ENCODE data around the gene ADH7. TPM values are rescaled to one million over a fixed set of nuclear protein-coding genes. Genes with fewer than 3 reads are reported as not detected.

ADH7 gene
- total and polyA plus RNA-seq, 9 donors, result not detected

DNA sequence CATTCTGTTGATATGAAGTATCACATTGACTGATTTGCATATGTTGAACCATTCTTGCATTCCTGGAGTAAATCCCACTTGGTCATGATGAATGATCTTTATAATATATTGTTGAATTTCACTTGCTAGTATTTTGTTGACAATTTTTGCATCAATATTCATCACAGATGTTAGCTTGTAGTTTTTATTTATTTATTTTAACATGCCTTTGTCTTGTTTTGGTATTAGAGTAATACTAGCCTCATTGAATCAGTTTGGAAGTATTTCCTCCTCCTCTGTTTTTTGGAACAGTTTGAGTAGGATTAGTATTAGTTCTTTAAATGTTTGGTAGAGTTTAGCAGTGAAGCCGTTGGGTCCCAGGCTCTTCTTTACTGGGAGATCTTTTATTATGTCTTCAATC lies 68.7 kb downstream of the ADH7 start:
- H3K27ac ChIP-seq, result no peak overlapping the region
- intact Hi-C loops (cut with DNase I), result no loop called here
- no peak for TF ChIP-seq POLR2A (IDR thresholded peaks at IDR 0.05)
- no peak for TF ChIP-seq EP300 (IDR thresholded peaks at IDR 0.05)
- TF ChIP-seq, protein P1, sequence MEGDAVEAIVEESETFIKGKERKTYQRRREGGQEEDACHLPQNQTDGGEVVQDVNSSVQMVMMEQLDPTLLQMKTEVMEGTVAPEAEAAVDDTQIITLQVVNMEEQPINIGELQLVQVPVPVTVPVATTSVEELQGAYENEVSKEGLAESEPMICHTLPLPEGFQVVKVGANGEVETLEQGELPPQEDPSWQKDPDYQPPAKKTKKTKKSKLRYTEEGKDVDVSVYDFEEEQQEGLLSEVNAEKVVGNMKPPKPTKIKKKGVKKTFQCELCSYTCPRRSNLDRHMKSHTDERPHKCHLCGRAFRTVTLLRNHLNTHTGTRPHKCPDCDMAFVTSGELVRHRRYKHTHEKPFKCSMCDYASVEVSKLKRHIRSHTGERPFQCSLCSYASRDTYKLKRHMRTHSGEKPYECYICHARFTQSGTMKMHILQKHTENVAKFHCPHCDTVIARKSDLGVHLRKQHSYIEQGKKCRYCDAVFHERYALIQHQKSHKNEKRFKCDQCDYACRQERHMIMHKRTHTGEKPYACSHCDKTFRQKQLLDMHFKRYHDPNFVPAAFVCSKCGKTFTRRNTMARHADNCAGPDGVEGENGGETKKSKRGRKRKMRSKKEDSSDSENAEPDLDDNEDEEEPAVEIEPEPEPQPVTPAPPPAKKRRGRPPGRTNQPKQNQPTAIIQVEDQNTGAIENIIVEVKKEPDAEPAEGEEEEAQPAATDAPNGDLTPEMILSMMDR (IDR thresholded peaks at IDR 0.05), result no peak
- H3K36me3 ChIP-seq, result no peaks in the 10 kb centered on the region
- H3K4me1 ChIP-seq (ENCODE audit: insufficient read depth), result peaks cover 1% of the 10 kb centered on the region
- no peak overlapping the region for H3K4me3 ChIP-seq
- WGBS, 3 donors, result 52 to 97% (median 97%) methylated on average over 1 of the region's 1 CpG
- no peaks in the 10 kb centered on the region for H3K27me3 ChIP-seq
- H3K9me3 ChIP-seq, result no peaks in the 10 kb centered on the region
- no peak for DNase-seq

DNA sequence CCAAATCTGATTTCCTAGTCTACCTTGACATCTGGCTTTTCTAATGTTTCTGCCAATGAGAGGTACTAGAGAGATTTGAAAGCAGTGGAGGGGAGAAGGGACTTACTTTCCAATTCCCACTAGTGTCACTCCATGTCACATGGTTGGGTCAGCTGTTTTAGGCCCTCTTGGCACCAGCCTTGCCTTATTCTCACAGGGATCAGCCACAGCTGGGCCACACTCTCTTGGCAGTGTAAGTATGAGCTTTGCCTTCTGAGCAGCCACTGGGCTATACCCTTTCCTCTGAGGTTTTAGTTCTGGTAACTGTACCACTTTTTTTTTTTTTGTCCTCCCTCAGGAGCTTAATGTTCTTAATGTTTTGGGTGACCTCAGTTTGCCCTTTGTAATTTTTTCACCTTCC lies 72.4 kb downstream of the ADH7 start:
- no peaks in the 10 kb centered on the region for H3K9me3 ChIP-seq
- intact Hi-C loops (cut with DNase I), result no loop called here
- H3K36me3 ChIP-seq, result no peaks in the 10 kb centered on the region
- H3K27ac ChIP-seq, result no peak overlapping the region
- no peak overlapping the region for H3K4me3 ChIP-seq
- DNase-seq, result no peak
- TF ChIP-seq EP300 (IDR thresholded peaks at IDR 0.05), result no peak
- TF ChIP-seq, protein P1 (IDR thresholded peaks at IDR 0.05), result no peak
- no peak for TF ChIP-seq POLR2A (IDR thresholded peaks at IDR 0.05)
- no peaks in the 10 kb centered on the region for H3K27me3 ChIP-seq
- H3K4me1 ChIP-seq (ENCODE audit: insufficient read depth), result peaks cover 1% of the 10 kb centered on the region

Other genes with a start within 250 kb of the ADH7 start
- gene ADH6, start 216.1 kb downstream of the ADH7 start, total RNA-seq, result under 1 TPM in 3 of 7 donors, not detected in 4; 0.37 to 0.57 (median 0.56) TPM
- under 1 TPM; 0.12 to 0.18 TPM for gene ADH6, start 216.1 kb downstream of the ADH7 start, polyA plus RNA-seq
- gene ADH1A, start 144.4 kb downstream of the ADH7 start, total RNA-seq, result 1 to 10 TPM in 2 of 7 donors, under 1 TPM in 4, not detected in 1; 0.17 to 2.4 (median 0.83) TPM
- under 1 TPM in 1 of 2 donors, not detected in 1; 0.15 TPM for gene ADH1A, start 144.4 kb downstream of the ADH7 start, polyA plus RNA-seq
- gene ADH1B, start 113.9 kb downstream of the ADH7 start, total RNA-seq, result 100 to 1,000 TPM in 6 of 7 donors, 10 to 100 TPM in 1; 67.5 to 415 (median 184) TPM
- gene ADH1B, start 113.9 kb downstream of the ADH7 start, polyA plus RNA-seq, result 100 to 1,000 TPM; 201 to 254 TPM
- 10 to 100 TPM in 1 of 7 donors, 1 to 10 TPM in 6; 1.5 to 21.6 (median 7.0) TPM for gene ADH1C, start 82.6 kb downstream of the ADH7 start, total RNA-seq
- gene ADH1C, start 82.6 kb downstream of the ADH7 start, polyA plus RNA-seq, result 1 to 10 TPM; 4.9 to 8.6 TPM
- gene C4orf17, start 75.7 kb upstream of the ADH7 start, total RNA-seq, result not detected
- gene C4orf17, start 75.7 kb upstream of the ADH7 start, polyA plus RNA-seq, result not detected
- gene TRMT10A, start 128.7 kb upstream of the ADH7 start, total RNA-seq, result 1 to 10 TPM; 2.5 to 5.3 (median 3.1) TPM
- gene TRMT10A, start 128.7 kb upstream of the ADH7 start, polyA plus RNA-seq, result 1 to 10 TPM; 2.5 to 4.6 TPM
- gene MTTP, start 139.5 kb upstream of the ADH7 start, total RNA-seq, result 1 to 10 TPM in 6 of 7 donors, under 1 TPM in 1; 0.67 to 4.8 (median 1.9) TPM
- 1 to 10 TPM; 2.6 to 2.7 TPM for gene MTTP, start 139.5 kb upstream of the ADH7 start, polyA plus RNA-seq
- under 1 TPM in 6 of 7 donors, not detected in 1; 0.05 to 0.15 (median 0.12) TPM for gene C4orf54, start 222.5 kb upstream of the ADH7 start, total RNA-seq
- under 1 TPM in 1 of 2 donors, not detected in 1; 0.06 TPM for gene C4orf54, start 222.5 kb upstream of the ADH7 start, polyA plus RNA-seq

All from ovary (tissue), 9 donors.